Gastrocnemius medialis (tissue), 4 donors: ENCODE measurements around the gene RIPOR3.

ENCODE experiments used
- POLR2A ChIP-seq, 2 donors: fragments of 450-650 bp; IDR thresholded peaks; one replicate each; pipeline ENCODE4 v1.6.1; 2017; ENCODE audit warnings: antibody characterized with exemption in 2 of 2, mild to moderate bottlenecking in 2 of 2, moderate library complexity in 2 of 2
- TF ChIP-seq, protein P1 (sequence below), 5 experiments: fragments of 450-650 bp in 3 of 5; fragments of 200-600 bp in 2 of 5; sonication (generic) in 2 of 5; IDR thresholded peaks in 4 of 5; conservative IDR thresholded peaks in 1 of 5; 1 replicate in 4 of 5; 2 replicates in 1 of 5; pipeline ENCODE4 v1.5.1; 2016 to 2019; ENCODE audit warnings: antibody characterized with exemption in 5 of 5, mild to moderate bottlenecking in 3 of 5, moderate library complexity in 3 of 5

DNA sequence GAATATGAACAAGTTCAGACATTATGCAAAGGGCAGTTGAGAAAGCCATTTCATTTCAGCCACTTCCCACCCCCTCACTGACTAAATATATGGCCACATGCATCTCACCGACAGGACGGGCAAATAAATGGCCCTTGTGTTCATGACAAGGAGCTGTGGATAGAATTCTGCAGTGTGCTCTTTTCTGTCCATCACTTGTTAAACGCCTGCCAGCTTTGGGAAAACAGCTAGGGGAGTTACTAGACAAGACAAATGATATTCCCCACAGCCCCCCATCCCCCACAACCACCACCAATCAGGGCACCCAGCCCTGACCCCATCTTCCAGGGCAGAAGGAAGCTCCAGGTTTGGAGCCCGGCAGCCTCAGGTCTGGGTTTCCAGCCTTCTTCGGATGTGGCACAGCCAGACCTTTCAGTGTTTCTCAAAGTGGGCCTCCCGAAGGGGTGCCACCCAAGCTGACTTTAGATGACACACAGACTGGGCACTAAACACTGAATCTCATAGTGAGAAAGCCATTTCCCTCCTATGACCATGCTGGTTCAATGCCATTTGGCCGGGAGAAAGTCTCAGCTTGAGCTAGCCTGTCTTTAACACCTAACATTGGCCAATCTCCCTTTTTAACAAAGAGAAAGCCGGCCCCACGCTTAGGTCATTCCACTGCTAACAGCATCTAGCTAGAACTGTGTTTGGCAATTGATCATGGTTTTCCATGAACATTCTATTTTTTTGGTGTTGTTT lies 4.0 kb upstream of the RIPOR3 start:
- TF ChIP-seq, protein P1, sequence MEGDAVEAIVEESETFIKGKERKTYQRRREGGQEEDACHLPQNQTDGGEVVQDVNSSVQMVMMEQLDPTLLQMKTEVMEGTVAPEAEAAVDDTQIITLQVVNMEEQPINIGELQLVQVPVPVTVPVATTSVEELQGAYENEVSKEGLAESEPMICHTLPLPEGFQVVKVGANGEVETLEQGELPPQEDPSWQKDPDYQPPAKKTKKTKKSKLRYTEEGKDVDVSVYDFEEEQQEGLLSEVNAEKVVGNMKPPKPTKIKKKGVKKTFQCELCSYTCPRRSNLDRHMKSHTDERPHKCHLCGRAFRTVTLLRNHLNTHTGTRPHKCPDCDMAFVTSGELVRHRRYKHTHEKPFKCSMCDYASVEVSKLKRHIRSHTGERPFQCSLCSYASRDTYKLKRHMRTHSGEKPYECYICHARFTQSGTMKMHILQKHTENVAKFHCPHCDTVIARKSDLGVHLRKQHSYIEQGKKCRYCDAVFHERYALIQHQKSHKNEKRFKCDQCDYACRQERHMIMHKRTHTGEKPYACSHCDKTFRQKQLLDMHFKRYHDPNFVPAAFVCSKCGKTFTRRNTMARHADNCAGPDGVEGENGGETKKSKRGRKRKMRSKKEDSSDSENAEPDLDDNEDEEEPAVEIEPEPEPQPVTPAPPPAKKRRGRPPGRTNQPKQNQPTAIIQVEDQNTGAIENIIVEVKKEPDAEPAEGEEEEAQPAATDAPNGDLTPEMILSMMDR (IDR thresholded peaks at IDR 0.05 in 4 of 5, conservative IDR thresholded peaks at IDR 0.05 in 1 of 5), result no peak
- no peak for TF ChIP-seq POLR2A (IDR thresholded peaks at IDR 0.05)
